Limb (tissue), 2 donors: ENCODE measurements around the gene COIL.
A peak's percentile ranks its signal among the peaks of the same experiment; 100 is the strongest.

ENCODE experiments used
- DNase-seq, 2 donors: peaks; one replicate each; pipeline ENCODE4 v3.0.0-alpha.2; 2016; ENCODE audit errors: extremely low spot score in 2 of 2

COIL gene

GRCh38 chr17:56935461-56935860 lies 25.4 kb downstream of the COIL start:
- DNase-seq, result no peak

DNA sequence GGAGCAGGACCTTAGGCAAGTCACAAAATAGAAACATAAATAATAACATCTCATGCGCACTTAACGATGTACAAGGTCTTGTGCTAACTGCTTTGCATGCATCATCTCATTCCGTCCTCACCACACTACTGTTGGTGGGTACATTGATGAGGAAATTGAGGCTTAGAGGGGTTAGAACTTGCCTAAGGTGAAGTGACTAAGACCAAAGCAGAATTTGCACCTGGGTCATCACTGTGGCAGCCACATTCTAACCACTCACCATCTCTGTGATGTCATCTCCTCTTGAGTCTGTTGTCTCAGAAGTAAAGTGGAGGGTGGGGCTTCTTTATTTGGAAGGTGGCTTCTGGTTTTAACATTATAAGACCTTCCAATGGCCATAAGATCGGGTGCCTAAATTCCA lies 26.6 kb downstream of the COIL start:
- no peak for DNase-seq

DNA sequence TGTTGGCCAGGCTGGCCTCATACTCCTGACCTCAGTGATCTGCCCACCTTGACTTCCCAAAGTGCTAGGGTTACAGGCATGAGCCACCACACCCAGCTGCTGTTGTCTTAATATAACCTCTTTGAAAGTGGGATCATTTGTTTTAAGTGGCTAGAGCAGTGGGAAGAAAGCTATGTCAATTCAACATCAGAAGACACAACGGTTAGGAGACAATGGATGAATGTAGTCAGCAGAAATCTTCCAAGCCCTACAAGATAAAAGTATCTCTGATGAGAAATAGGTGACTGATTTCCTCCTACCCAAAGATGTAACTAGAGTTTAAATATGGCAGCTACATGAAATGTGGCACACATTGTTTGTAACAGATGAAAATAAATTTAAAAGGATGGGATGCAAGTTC lies 27.0 kb downstream of the COIL start:
- DNase-seq, result no peak

- DNase-seq, result no peak
Measured at GRCh38 chr17:56933151-56933745, 27.6 kb downstream of the COIL start.

- DNase-seq, result no peak
Measured at GRCh38 chr17:56930739-56931337, 30.0 kb downstream of the COIL start.

DNA sequence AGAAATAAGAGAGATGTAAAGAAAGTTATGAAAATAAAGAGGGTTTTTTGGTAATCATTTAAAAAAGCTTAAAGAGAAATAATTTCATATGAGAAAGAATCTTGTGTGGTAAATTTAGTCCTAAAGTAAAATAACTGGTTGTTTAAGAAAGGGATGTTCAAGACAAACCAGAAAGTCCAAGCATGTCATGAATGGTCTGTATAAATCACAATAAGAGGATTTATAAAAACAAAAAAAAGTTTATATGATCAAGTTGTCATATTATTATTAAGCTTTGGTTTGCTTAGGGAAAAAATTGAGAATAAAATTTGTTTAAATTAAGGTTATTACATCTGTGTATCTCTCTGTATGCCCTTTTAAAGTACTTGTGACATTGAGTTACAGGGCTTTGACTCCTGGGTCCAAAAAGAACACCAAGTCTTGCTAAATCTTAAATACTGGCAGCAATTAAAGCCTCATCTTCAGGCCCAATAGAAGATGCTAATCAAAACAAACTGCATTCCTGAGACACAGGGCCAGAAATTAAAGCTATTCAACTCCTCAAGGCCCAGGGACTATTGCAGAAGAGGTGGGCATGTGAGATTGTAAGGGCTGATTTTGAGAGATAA lies 31.4 kb downstream of the COIL start:
- DNase-seq, result no peak

DNA sequence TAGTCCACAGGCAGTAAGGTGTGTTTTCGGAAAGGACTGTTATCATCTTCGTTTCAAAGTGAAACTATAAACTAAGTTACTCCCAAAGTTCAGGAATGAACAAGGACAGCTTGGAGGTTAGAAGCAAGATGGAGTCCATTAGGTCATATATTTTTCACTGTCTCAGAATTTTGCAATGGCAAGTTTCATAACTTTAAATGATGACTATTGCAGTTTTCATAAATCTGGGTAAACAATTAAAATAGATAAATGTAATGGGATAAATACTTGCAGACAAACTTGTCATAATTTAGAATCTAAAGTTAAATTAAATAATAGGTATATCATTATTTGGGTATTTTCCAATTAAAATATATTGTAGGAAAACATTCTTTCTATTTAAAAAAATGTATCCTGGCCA lies 32.3 kb downstream of the COIL start:
- no peak for DNase-seq

GRCh38 chr17:56926704-56927103 lies 34.1 kb downstream of the COIL start:
- no peak for DNase-seq

DNA sequence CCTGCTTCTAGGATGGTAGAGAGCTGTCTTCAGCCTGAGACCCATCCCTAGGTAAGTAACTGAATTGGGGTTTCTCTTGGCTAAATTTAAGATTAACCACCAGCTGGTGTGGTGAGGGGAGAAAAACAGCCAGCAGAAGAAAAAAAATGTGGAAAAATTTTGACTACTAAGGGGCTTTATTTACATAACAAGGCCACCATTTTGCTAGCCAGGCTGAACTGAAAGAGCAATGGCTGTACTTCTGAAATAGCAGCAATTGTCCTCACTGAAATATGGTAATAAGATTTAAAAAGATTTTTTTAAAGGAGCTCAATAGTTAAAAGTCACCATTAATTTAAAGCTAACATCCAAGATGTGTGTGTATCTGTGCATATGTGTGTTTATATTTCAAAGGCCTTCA lies 34.6 kb downstream of the COIL start:
- DNase-seq, result no peak

- no peak for DNase-seq
Measured at GRCh38 chr17:56925088-56925487, 35.8 kb downstream of the COIL start.

DNA sequence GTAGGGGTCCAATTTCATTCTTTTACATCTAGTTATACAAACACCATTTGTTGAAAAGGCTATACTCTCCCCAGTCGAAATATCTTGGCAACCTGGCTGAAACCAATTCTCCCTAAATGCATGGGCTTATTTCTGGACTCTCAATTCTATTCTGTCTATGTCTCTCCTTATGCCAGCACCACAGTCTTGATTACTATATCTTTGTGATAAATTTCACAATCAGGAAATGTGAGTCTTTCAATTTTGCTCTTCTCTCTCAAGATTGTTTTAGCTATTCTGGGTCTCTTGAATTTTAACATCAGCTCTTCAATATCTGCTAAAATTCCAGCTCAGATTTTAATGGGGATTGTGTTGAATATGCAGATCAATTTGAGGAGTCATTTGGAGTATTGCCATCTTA lies 41.1 kb downstream of the COIL start:
- no peak for DNase-seq

GRCh38 chr17:56918916-56919315 lies 41.9 kb downstream of the COIL start:
- no peak for DNase-seq

- no peak for DNase-seq
Measured at GRCh38 chr17:56917559-56918296, 43.1 kb downstream of the COIL start.

DNA sequence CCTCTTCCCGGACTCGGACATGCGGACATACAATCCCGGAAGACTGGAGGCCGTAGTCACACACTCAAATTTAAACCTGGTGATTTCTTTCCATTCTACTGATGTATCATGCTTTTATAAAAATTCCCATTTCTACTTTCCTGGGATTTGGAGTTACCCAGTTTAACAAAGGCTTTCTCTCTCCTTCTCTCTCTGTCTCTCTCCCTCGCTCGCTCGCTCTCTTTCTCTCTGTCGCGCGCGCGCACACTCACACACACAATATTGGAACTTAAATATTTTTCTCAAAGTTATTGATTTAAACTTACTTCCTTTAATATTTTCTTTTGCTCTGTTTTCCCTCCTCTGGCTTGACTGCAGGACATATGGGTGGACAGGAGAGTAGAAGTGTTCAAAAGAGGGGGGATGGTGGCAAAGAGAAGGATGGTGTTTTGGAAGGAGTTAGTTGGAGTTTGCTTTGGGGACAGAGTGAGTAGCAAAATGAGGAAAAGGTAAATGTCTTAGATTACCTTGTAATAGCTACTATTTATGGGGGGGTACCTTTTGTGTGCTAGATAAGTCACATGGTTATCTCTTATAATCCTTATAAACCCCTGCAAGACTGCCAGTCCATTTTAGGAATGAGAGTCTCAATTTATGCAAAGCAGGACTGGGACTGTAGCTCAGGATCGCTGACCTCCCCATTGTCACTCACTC lies 46.1 kb downstream of the COIL start:
- DNase-seq, result no peak

DNA sequence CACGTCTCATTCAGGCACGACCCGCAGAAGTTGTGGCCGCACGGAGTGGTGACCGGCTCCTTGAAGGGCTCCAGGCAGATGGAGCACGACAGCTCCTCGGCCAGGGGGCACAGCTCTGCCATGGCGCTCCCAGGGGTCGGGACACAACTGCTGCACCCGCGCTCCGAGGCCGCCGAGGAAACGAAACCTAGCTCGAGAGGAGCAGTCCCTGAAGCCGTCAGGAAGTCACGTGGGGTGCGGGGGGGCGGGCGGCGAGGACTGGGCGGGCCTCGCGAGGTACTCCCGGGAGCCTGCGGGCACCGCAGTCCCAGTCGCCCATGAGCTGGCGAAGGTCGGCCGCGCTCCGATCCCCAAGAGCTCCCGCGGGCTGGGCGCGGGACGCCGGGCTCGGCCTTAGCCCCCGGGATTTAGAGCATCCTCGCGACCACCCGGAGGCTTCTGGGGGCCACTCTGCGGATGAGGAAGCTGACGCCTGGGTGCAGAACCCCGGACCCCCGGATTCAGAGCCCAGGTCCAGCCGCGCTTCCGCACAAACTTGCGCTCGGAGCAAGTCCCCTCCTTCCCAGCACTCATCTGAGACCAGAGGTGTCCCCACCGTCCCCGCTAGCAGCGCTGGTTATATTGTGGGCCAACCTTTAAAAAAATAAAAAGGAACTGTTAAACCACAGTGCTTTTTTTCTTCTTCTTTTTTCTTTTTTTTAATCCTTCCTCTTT lies 46.8 kb downstream of the COIL start, which contains the start of gene TRIM25:
TRIM25 (minus strand) TSS at position 183 of the 714 bp plus-strand sequence; CDS start at position 122, 61 bp downstream.
- DNase-seq, result peak; percentile 51 to 88

- peak in 1 of 2 donors; percentile 42 for DNase-seq
Measured at GRCh38 chr17:56913353-56913866, 47.4 kb downstream of the COIL start.

- DNase-seq, result no peak
Measured at GRCh38 chr17:56913000-56913311, 47.9 kb downstream of the COIL start.

- no peak for DNase-seq
Measured at GRCh38 chr17:56912105-56912999, 48.5 kb downstream of the COIL start.

- no peak for DNase-seq
Measured at GRCh38 chr17:56910509-56911235, 50.2 kb downstream of the COIL start.
